HEK293 (cell line): ENCODE measurements around the gene PLEKHB2.

Experiments
- CTCF ChIA-PET: fragments of 350-600 bp; formaldehyde crosslinking; extraction: SDS; loops from one replicate; lab custom pipeline; 2021; ENCODE audit warnings: antibody characterized with exemption; lab: Yijun Ruan, JAX
- POLR2A ChIA-PET: fragments of 300-600 bp; formaldehyde crosslinking; extraction: SDS; loops from one replicate; lab custom pipeline; 2020; ENCODE audit warnings: antibody characterized with exemption, inconsistent platforms; lab: Yijun Ruan, JAX
- H3K27ac ChIP-seq: fragments of 200-500 bp; sonication (Bioruptor generic); 2 replicates; pipeline ENCODE4 v1.5.1; 2014; ENCODE audit warnings: low read depth, low read length, control low read depth, inconsistent platforms; ENCODE audit errors: extremely low read depth
- H3K36me3 ChIP-seq, 2 experiments: fragments of 200-500 bp in 1 of 2; sonication (Bioruptor generic) in 1 of 2; 1 replicate in 1 of 2; 2 replicates in 1 of 2; pipeline ENCODE4 v1.5.1; 2014 to 2017; ENCODE audit warnings: inconsistent platforms in 2 of 2, low read length in 2 of 2; ENCODE audit not compliant: control insufficient read depth in 2 of 2, insufficient read depth in 1 of 2
- H3K4me1 ChIP-seq: fragments of 200-500 bp; sonication (Bioruptor generic); 2 replicates; pipeline ENCODE4 v1.5.1; 2014; ENCODE audit warnings: mild to moderate bottlenecking, low read length, inconsistent platforms; ENCODE audit not compliant: control insufficient read depth, insufficient read depth
- H3K4me3 ChIP-seq: 2 replicates; pipeline ENCODE4 v1.5.1; 2011; ENCODE audit warnings: low read depth, mild to moderate bottlenecking, control low read depth, low read length, moderate library complexity
- H3K9me3 ChIP-seq: fragments of 200-500 bp; sonication (Bioruptor generic); 2 replicates; pipeline ENCODE4 v1.5.1; 2014; ENCODE audit warnings: low read depth, low read length, inconsistent platforms; ENCODE audit not compliant: control insufficient read depth, insufficient read depth
- GLI4 ChIP-seq: fragments of 450-650 bp; formaldehyde crosslinking; IDR thresholded peaks from 2 replicates; pipeline ENCODE4 v1.5.1; 2016; ENCODE audit warnings: missing biosample characterization, missing genetic modification characterization
- PRDM1 ChIP-seq: fragments of 450-650 bp; formaldehyde crosslinking; IDR thresholded peaks from 2 replicates; pipeline ENCODE4; 2016; ENCODE audit warnings: missing biosample characterization, missing genetic modification characterization
- REPIN1 ChIP-seq: fragments of 450-650 bp; formaldehyde crosslinking; IDR thresholded peaks from 2 replicates; pipeline ENCODE4 v1.5.1; 2017; ENCODE audit warnings: missing biosample characterization, missing genetic modification characterization, low read depth
- SCRT1 ChIP-seq: fragments of 450-650 bp; formaldehyde crosslinking; IDR thresholded peaks from 2 replicates; pipeline ENCODE4 v1.5.1; 2016; ENCODE audit warnings: missing biosample characterization, missing genetic modification characterization, borderline replicate concordance
- TRIM28 ChIP-seq: IDR thresholded peaks from 2 replicates; pipeline ENCODE4 v1.6.1; 2011; ENCODE audit warnings: low read length, control low read depth, borderline replicate concordance
- YY1 ChIP-seq: fragments of 450-650 bp; formaldehyde crosslinking; IDR thresholded peaks from 2 replicates; pipeline ENCODE4 v1.5.1; 2018; ENCODE audit warnings: missing biosample characterization, missing genetic modification characterization
- ZBTB17 ChIP-seq: fragments of 450-650 bp; formaldehyde crosslinking; IDR thresholded peaks from 2 replicates; pipeline ENCODE4 v1.5.1; 2016; ENCODE audit warnings: missing biosample characterization, missing genetic modification characterization
- ZBTB20 ChIP-seq: fragments of 450-650 bp; formaldehyde crosslinking; IDR thresholded peaks from 2 replicates; pipeline ENCODE4 v1.5.1; 2016; ENCODE audit warnings: missing biosample characterization, missing genetic modification characterization
- ZBTB48 ChIP-seq: fragments of 450-650 bp; formaldehyde crosslinking; IDR thresholded peaks from 2 replicates; pipeline ENCODE4 v1.5.1; 2016; ENCODE audit warnings: missing biosample characterization, missing genetic modification characterization
- ZNF2 ChIP-seq: fragments of 450-650 bp; formaldehyde crosslinking; IDR thresholded peaks from 2 replicates; pipeline ENCODE4 v1.5.1; 2016; ENCODE audit warnings: missing biosample characterization, missing genetic modification characterization
- ZNF335 ChIP-seq: fragments of 450-650 bp; formaldehyde crosslinking; conservative IDR thresholded peaks from 2 replicates; pipeline ENCODE4 v1.5.1; 2016; ENCODE audit warnings: missing biosample characterization, missing genetic modification characterization
- ZNF350 ChIP-seq: fragments of 450-650 bp; formaldehyde crosslinking; IDR thresholded peaks from 2 replicates; pipeline ENCODE4 v1.5.0; 2017; ENCODE audit warnings: missing biosample characterization, mild to moderate bottlenecking, missing genetic modification characterization
- ZNF366 ChIP-seq: fragments of 450-650 bp; formaldehyde crosslinking; conservative IDR thresholded peaks from 2 replicates; pipeline ENCODE4 v1.5.1; 2016; ENCODE audit warnings: missing biosample characterization, missing genetic modification characterization
- ZNF530 ChIP-seq: fragments of 450-650 bp; formaldehyde crosslinking; IDR thresholded peaks from 2 replicates; pipeline ENCODE4 v1.5.1; 2016; ENCODE audit warnings: low read depth, missing biosample characterization, missing genetic modification characterization
- ZNF549 ChIP-seq: fragments of 450-650 bp; IDR thresholded peaks from 2 replicates; pipeline ENCODE4 v1.5.1; 2018; ENCODE audit warnings: missing biosample characterization, missing genetic modification characterization, mild to moderate bottlenecking, inconsistent platforms, moderate library complexity
- ZNF560 ChIP-seq: fragments of 450-650 bp; formaldehyde crosslinking; IDR thresholded peaks from 2 replicates; pipeline ENCODE4 v1.5.1; 2017; ENCODE audit warnings: missing biosample characterization, missing genetic modification characterization, borderline replicate concordance
- ZNF561 ChIP-seq: fragments of 450-650 bp; IDR thresholded peaks from 2 replicates; pipeline ENCODE4 v1.5.1; 2018; ENCODE audit warnings: missing biosample characterization, missing genetic modification characterization, borderline replicate concordance
- ZNF600 ChIP-seq: fragments of 450-650 bp; formaldehyde crosslinking; IDR thresholded peaks from 2 replicates; pipeline ENCODE4 v1.5.1; 2016; ENCODE audit warnings: missing biosample characterization, missing genetic modification characterization
- ZNF621 ChIP-seq: fragments of 450-650 bp; formaldehyde crosslinking; IDR thresholded peaks from 2 replicates; pipeline ENCODE4 v1.5.1; 2017; ENCODE audit warnings: missing biosample characterization, missing genetic modification characterization
- ZNF654 ChIP-seq: fragments of 450-650 bp; formaldehyde crosslinking; IDR thresholded peaks from 2 replicates; pipeline ENCODE4 v1.5.1; 2016; ENCODE audit warnings: low read depth, missing biosample characterization, missing genetic modification characterization
- ZNF670 ChIP-seq: fragments of 450-650 bp; formaldehyde crosslinking; IDR thresholded peaks from 2 replicates; pipeline ENCODE4 v1.5.1; 2016; ENCODE audit warnings: missing biosample characterization, missing genetic modification characterization, low read depth
- TF ChIP-seq, protein P1 (sequence below): fragments of 450-650 bp; formaldehyde crosslinking; IDR thresholded peaks from 2 replicates; pipeline ENCODE4 v1.5.1; 2016; ENCODE audit warnings: missing biosample characterization, missing genetic modification characterization
- TF ChIP-seq, protein P2 (sequence below): fragments of 450-650 bp; formaldehyde crosslinking; IDR thresholded peaks from 2 replicates; pipeline ENCODE4 v1.5.1; 2016; ENCODE audit warnings: missing biosample characterization, missing genetic modification characterization
- TF ChIP-seq, protein P3 (sequence below): fragments of 450-650 bp; formaldehyde crosslinking; IDR thresholded peaks from 2 replicates; pipeline ENCODE4 v1.5.1; 2016; ENCODE audit warnings: missing biosample characterization, missing genetic modification characterization
- TF ChIP-seq, protein P4 (sequence below): fragments of 450-650 bp; formaldehyde crosslinking; IDR thresholded peaks from 2 replicates; pipeline ENCODE4 v1.5.1; 2017; ENCODE audit warnings: missing biosample characterization, missing genetic modification characterization

PLEKHB2 gene

DNA sequence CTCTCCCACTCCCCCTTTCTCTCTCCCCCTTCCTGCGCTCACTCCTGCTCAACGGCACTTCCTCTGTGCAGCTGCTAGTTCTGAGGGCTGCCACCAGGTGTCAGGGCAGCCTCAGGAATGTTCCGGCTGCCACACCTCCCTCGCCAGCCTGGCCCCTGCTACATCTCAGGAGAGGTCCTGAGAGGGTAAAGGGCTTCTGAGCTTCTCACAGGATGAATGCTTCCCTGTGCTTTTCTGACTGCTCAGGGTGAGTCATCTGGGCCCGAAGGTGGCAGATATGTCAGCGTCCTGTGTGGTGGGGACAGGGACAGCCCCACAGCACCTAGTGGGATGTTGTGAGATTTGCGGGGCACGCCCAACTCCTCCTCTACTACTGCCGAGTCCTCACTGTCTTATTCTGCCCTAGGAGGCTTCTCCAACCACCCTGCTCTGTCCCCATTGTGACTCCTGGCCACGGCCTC, 49.0 kb downstream of the PLEKHB2 start (continued):
- TF ChIP-seq PRDM1 (tag by site-specific recombination) (0 out of 2 replicates have a peak, but pooled peaks have one; percentile 30), ZNF560 (tag by site-specific recombination) (no peak), ZNF549 (tag by site-specific recombination) (no peak), GLI4 (tag by site-specific recombination) (no peak), ZNF2 (0 out of 2 replicates have a peak, but pooled peaks have one; percentile 38), ZNF366 (tag by site-specific recombination) (peak; percentile 62), ZNF654 (peak; percentile 87), REPIN1 (no peak)
- TF ChIP-seq, protein P1, sequence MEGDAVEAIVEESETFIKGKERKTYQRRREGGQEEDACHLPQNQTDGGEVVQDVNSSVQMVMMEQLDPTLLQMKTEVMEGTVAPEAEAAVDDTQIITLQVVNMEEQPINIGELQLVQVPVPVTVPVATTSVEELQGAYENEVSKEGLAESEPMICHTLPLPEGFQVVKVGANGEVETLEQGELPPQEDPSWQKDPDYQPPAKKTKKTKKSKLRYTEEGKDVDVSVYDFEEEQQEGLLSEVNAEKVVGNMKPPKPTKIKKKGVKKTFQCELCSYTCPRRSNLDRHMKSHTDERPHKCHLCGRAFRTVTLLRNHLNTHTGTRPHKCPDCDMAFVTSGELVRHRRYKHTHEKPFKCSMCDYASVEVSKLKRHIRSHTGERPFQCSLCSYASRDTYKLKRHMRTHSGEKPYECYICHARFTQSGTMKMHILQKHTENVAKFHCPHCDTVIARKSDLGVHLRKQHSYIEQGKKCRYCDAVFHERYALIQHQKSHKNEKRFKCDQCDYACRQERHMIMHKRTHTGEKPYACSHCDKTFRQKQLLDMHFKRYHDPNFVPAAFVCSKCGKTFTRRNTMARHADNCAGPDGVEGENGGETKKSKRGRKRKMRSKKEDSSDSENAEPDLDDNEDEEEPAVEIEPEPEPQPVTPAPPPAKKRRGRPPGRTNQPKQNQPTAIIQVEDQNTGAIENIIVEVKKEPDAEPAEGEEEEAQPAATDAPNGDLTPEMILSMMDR (tag by site-specific recombination), result peak; percentile 95
- TF ChIP-seq, all 188 proteins: peak for 12

DNA sequence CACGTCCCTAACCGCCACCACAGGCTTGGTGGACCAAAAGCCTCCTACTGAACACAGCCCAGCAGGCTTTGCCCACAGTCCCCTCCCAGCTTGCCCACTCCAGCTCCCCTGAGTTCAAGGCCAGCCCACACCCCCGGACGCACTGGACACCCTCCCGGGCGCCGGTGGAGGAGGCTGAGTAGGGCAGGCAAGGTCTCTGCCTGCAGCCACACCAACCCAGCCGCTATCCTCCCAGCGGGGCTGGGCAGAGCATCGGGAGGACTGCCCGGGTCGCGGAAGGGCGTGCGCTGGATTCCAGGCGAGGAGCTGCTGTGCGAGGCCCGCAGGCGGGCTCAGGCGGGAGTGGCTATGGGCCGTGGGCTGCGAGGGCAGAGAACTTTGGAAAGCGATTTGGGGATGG, 49.5 kb downstream of the PLEKHB2 start:
- ChIA-PET CTCF (interaction anchor here (0.6 to 2.4 kb wide), 6 partner anchors 260 to 1194 kb away, joined by 3 to 24 read pairs (median 4); no protein-coding TSS in a partner anchor), POLR2A (no interaction called here)
- H3K4me1 ChIP-seq, result no peaks in the 10 kb centered on the region
- no peaks in the 10 kb centered on the region for H3K9me3 ChIP-seq
- H3K4me3 ChIP-seq, result no peak overlapping the region
- H3K36me3 ChIP-seq, result peaks cover 0 to 15% of the 10 kb centered on the region in 2 experiments; a peak in 1 of 3 replicates
- TF ChIP-seq SCRT1, result no peak
- no peak for TF ChIP-seq ZNF2
- no peak for TF ChIP-seq ZNF561 (tag by site-specific recombination)
- no peak for TF ChIP-seq ZNF621 (tag by site-specific recombination)
- TF ChIP-seq ZBTB48, result no peak
- TF ChIP-seq ZNF530 (tag by site-specific recombination), result no peak
- no peak for TF ChIP-seq ZNF335 (tag by site-specific recombination)
- TF ChIP-seq, protein P2, sequence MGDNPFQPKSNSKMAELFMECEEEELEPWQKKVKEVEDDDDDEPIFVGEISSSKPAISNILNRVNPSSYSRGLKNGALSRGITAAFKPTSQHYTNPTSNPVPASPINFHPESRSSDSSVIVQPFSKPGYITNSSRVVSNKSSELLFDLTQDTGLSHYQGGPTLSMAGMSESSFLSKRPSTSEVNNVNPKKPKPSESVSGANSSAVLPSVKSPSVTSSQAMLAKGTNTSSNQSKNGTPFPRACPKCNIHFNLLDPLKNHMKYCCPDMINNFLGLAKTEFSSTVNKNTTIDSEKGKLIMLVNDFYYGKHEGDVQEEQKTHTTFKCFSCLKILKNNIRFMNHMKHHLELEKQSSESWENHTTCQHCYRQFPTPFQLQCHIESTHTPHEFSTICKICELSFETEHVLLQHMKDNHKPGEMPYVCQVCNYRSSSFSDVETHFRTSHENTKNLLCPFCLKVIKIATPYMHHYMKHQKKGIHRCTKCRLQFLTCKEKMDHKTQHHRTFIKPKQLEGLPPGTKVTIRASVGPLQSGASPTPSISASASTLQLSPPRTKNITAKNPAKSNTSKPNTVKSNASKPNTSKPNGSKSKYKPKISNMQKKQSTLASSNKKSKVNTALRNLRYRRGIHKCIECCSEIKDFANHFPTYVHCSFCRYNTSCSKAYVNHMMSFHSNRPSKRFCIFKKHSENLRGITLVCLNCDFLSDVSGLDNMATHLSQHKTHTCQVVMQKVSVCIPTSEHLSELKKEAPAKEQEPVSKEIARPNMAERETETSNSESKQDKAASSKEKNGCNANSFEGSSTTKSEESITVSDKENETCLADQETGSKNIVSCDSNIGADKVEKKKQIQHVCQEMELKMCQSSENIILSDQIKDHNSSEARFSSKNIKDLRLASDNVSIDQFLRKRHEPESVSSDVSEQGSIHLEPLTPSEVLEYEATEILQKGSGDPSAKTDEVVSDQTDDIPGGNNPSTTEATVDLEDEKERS, result no peak
- no peak overlapping the region for H3K27ac ChIP-seq

DNA sequence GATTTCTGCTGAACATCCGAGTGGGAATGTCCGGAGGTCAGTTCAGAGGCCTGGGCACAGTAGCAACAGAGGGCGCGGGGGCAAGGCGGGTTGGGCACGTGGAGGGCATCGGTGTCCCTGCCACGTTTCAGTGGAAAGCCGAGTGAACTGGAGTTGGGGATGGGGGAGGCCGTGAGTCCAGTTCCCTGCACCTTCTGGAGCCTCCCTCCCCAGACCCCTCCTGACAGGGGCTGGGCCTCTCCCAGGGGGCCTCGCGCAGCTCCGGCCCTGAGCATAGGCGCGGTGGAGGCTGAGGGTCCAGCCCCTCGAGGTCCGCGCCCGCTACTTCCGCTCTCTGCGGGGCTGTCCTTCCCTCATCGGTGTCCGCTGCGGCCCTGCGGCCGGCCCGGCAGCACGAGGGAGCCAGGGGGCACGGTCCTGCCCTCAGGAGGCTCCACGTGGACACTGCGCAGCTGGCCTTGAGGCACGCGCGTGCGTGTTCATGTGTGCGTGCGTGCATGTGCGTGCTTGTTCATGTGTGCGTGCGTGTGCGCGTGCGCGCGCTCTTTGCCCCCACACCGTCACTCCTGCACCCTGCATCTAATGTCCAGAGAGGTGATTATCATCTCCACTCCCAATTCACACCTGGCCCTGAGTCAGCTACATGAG, 50.2 kb downstream of the PLEKHB2 start:
- Histone ChIP-seq H3K27ac (no peak overlapping the region), H3K36me3 (peaks cover 0 to 10% of the 10 kb centered on the region in 2 experiments; a peak in 1 of 3 replicates), H3K9me3 (no peaks in the 10 kb centered on the region), H3K4me1 (no peaks in the 10 kb centered on the region), H3K4me3 (no peak overlapping the region)
- CTCF ChIA-PET, result interaction anchor here (2.4 kb wide), 1 partner anchor 517 kb away, joined by 24 read pairs; no protein-coding TSS in a partner anchor
- POLR2A ChIA-PET, result interaction anchor here (0.6 kb wide), 1 partner anchor 336 kb away, joined by 3 read pairs; no protein-coding TSS in a partner anchor
- TF ChIP-seq, protein P3, sequence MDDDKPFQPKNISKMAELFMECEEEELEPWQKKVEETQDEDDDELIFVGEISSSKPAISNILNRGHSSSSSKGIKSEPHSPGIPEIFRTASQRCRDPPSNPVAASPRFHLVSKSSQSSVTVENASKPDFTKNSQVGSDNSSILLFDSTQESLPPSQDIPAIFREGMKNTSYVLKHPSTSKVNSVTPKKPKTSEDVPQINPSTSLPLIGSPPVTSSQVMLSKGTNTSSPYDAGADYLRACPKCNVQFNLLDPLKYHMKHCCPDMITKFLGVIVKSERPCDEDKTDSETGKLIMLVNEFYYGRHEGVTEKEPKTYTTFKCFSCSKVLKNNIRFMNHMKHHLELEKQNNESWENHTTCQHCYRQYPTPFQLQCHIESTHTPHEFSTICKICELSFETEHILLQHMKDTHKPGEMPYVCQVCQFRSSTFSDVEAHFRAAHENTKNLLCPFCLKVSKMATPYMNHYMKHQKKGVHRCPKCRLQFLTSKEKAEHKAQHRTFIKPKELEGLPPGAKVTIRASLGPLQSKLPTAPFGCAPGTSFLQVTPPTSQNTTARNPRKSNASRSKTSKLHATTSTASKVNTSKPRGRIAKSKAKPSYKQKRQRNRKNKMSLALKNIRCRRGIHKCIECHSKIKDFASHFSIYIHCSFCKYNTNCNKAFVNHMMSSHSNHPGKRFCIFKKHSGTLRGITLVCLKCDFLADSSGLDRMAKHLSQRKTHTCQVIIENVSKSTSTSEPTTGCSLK (tag by site-specific recombination), result no peak
- TF ChIP-seq ZBTB17 (tag by site-specific recombination), result no peak
- TF ChIP-seq ZBTB20 (tag by site-specific recombination), result no peak
- TF ChIP-seq ZNF670, result no peak
- TF ChIP-seq TRIM28, result no peak
- TF ChIP-seq, protein P4, sequence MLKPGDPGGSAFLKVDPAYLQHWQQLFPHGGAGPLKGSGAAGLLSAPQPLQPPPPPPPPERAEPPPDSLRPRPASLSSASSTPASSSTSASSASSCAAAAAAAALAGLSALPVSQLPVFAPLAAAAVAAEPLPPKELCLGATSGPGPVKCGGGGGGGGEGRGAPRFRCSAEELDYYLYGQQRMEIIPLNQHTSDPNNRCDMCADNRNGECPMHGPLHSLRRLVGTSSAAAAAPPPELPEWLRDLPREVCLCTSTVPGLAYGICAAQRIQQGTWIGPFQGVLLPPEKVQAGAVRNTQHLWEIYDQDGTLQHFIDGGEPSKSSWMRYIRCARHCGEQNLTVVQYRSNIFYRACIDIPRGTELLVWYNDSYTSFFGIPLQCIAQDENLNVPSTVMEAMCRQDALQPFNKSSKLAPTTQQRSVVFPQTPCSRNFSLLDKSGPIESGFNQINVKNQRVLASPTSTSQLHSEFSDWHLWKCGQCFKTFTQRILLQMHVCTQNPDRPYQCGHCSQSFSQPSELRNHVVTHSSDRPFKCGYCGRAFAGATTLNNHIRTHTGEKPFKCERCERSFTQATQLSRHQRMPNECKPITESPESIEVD (tag by site-specific recombination), result no peak
- no peak for TF ChIP-seq ZNF350
- TF ChIP-seq ZNF600 (tag by site-specific recombination), result no peak
- no peak for TF ChIP-seq YY1 (tag by site-specific recombination)
